ENCODE data around the gene STXBP6. TPM values are rescaled to one million over a fixed set of nuclear protein-coding genes. Genes with fewer than 3 reads are reported as not detected.
"Not testable (repeated sequence)": the region's sequence is repeated elsewhere in the genome, so short reads cannot be mapped to it uniquely, and the experiment has no call there.

STXBP6 gene
- total and polyA plus RNA-seq, 7 experiments from 2014 or later, result not detected

DNA sequence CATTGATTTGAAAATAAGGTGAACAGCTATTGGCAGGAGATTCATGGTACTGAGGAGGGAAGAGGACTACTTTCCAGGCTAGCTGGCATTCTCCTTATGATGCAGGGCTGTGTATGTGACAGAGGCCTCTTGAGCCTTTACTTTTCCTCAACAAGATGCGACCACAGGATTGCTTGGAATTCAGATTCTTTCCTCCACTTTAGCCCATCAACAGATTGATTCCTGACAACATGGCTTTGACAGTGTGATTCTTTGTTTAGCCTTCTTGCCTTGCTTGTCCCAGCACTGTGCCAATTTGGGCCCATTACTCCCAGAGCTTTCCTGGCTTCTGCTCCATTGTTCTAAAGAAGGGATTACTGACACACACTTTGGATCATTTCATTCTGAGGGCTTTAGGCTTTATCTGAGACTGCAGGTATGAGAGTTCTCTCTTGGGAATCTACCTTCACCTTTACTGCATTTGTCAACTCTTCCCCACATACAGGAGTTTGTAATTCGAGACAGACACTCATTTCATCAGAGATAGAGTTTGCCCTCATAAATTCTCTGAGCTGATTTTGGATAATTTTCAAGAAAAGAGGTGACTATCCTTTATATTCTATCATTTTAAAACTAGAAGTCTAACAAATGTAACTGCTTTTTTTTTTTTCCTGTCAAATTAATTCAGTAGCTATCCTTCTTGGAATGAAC is 209.6 kb downstream of the STXBP6 start:
- no peak overlapping the region for H3K4me3 ChIP-seq (ENCODE audit: low read length)
- no peaks in the 10 kb centered on the region for H3K27me3 ChIP-seq (ENCODE audit: control insufficient read depth in 2 of 2, insufficient read depth in 2 of 2, low read length in 2 of 2)
- CTCF ChIA-PET, result no interaction called here
- no peaks in the 10 kb centered on the region for H3K4me1 ChIP-seq (ENCODE audit: control insufficient read depth in 2 of 2, insufficient read depth in 2 of 2, low read length in 2 of 2)
- intact Hi-C loops (cut with micrococcal nuclease), result no loop called here
- H3K27me3 Mint-ChIP-seq, result peaks cover 10 to 28% (median 23%) of the 10 kb centered on the region in 5 donors
- ATAC-seq (no peak), DNase-seq (no peak)
- POLR2A ChIA-PET, result no interaction called here
- no peaks in the 10 kb centered on the region for H3K9me3 ChIP-seq (ENCODE audit: control insufficient read depth in 2 of 3, low read length in 3 of 3)
- H3K36me3 Mint-ChIP-seq, result no peaks in the 10 kb centered on the region
- no peak overlapping the region for H3K27ac ChIP-seq (ENCODE audit: low read depth, low read length)
- H3K9me3 Mint-ChIP-seq, result no peaks in the 10 kb centered on the region
- no peak overlapping the region for H3K27ac Mint-ChIP-seq
- H3K4me3 Mint-ChIP-seq, result no peak overlapping the region
- H3K4me1 Mint-ChIP-seq, result peaks cover 0 to 2% (median 0%) of the 10 kb centered on the region in 7 donors
- H3K36me3 ChIP-seq (ENCODE audit: control insufficient read depth in 2 of 3, insufficient read depth in 3 of 3, low read length in 3 of 3), result peaks cover 0 to 2% (median 0%) of the 10 kb centered on the region in 3 experiments

DNA sequence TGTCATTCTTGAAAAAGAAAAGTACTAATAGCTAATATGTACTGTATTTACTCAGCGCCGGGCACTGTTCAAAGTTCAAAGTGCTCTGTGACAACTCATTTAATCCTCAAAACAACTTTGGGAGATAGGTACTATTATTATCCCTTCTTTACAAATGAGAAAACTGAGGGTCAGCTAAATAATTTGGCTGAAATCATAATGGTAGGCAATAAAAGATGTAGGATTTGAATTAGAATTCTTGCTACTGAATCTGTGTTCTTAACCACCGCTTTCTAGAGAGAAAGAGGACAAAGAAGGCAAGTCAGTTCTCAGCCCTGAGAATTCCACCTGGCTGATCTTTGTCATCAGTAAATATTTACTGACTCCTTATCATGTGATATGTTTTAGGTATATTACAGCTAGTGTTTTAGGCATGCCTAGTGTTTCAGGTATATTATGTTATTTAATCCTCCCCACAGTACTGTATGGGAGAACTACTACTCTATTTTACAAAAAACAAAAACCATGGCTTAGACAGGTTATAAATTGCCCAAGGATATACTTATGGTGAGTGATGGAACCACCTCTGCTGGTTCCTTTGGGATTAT is 210.2 kb downstream of the STXBP6 start:
- ChIA-PET CTCF (no interaction called here), POLR2A (no interaction called here)
- H3K27ac ChIP-seq (ENCODE audit: low read depth, low read length), result no peak overlapping the region
- H3K9me3 Mint-ChIP-seq, result no peaks in the 10 kb centered on the region
- ATAC-seq (no peak), DNase-seq (no peak)
- H3K4me3 Mint-ChIP-seq, result no peak overlapping the region
- no peak overlapping the region for H3K4me3 ChIP-seq (ENCODE audit: low read length)
- no peak overlapping the region for H3K27ac Mint-ChIP-seq
- H3K27me3 Mint-ChIP-seq, result peaks cover 10 to 33% (median 24%) of the 10 kb centered on the region in 5 donors
- no peaks in the 10 kb centered on the region for H3K4me1 ChIP-seq (ENCODE audit: control insufficient read depth in 2 of 2, insufficient read depth in 2 of 2, low read length in 2 of 2)
- intact Hi-C loops (cut with micrococcal nuclease), result no loop called here
- H3K27me3 ChIP-seq (ENCODE audit: control insufficient read depth in 2 of 2, insufficient read depth in 2 of 2, low read length in 2 of 2), result no peaks in the 10 kb centered on the region
- no peaks in the 10 kb centered on the region for H3K36me3 Mint-ChIP-seq
- H3K36me3 ChIP-seq (ENCODE audit: control insufficient read depth in 2 of 3, insufficient read depth in 3 of 3, low read length in 3 of 3), result peaks cover 0 to 2% (median 0%) of the 10 kb centered on the region in 3 experiments
- no peaks in the 10 kb centered on the region for H3K9me3 ChIP-seq (ENCODE audit: control insufficient read depth in 2 of 3, low read length in 3 of 3)
- H3K4me1 Mint-ChIP-seq, result peaks cover 0 to 2% (median 0%) of the 10 kb centered on the region in 7 donors

DNA sequence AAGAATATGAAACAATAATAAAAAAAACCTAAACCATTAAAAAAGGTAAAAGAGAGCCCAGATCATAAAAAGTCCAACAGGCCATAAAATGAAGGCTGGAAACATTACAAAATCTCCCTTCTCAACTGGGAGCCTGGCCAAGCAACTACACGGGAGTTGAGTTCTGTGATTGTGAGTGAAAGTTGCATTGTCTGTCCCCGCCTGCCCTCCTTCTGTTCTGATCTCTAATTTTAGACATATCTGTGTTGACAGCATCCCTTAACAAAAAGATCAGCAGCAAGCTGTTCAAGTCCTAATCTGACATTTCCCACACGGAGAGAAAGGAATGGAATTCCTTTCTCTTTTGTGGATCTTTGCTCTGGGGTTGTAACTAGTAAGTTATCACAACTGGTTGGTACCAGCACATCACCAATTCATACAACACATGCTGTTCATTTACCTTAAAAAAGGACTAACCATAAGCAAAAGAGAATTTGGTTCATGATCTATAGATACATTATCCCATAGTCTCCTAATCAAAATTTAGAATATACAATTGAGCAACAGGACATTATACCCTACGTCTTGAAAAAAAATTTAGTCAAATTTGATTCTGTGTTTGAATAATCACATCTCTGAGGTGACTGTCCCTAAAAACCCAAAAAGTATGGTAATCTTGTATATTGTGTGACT is 210.9 kb downstream of the STXBP6 start:
- Mint-ChIP-seq H3K27ac (no peak overlapping the region), H3K27me3 (peaks cover 12 to 38% (median 20%) of the 10 kb centered on the region in 5 donors), H3K36me3 (no peaks in the 10 kb centered on the region), H3K4me1 (peaks cover 0 to 2% (median 0%) of the 10 kb centered on the region in 7 donors), H3K9me3 (no peaks in the 10 kb centered on the region), H3K4me3 (no peak overlapping the region)
- peaks cover 0 to 2% (median 0%) of the 10 kb centered on the region in 3 experiments for H3K36me3 ChIP-seq (ENCODE audit: control insufficient read depth in 2 of 3, insufficient read depth in 3 of 3, low read length in 3 of 3)
- ChIA-PET POLR2A (no interaction called here), CTCF (no interaction called here)
- H3K27ac ChIP-seq (ENCODE audit: low read depth, low read length), result no peak overlapping the region
- intact Hi-C loops (cut with micrococcal nuclease), result no loop called here
- no peaks in the 10 kb centered on the region for H3K4me1 ChIP-seq (ENCODE audit: control insufficient read depth in 2 of 2, insufficient read depth in 2 of 2, low read length in 2 of 2)
- ATAC-seq (no peak), DNase-seq (no peak)
- H3K4me3 ChIP-seq (ENCODE audit: low read length), result no peak overlapping the region
- no peaks in the 10 kb centered on the region for H3K27me3 ChIP-seq (ENCODE audit: control insufficient read depth in 2 of 2, insufficient read depth in 2 of 2, low read length in 2 of 2)
- no peaks in the 10 kb centered on the region for H3K9me3 ChIP-seq (ENCODE audit: control insufficient read depth in 2 of 3, low read length in 3 of 3)

DNA sequence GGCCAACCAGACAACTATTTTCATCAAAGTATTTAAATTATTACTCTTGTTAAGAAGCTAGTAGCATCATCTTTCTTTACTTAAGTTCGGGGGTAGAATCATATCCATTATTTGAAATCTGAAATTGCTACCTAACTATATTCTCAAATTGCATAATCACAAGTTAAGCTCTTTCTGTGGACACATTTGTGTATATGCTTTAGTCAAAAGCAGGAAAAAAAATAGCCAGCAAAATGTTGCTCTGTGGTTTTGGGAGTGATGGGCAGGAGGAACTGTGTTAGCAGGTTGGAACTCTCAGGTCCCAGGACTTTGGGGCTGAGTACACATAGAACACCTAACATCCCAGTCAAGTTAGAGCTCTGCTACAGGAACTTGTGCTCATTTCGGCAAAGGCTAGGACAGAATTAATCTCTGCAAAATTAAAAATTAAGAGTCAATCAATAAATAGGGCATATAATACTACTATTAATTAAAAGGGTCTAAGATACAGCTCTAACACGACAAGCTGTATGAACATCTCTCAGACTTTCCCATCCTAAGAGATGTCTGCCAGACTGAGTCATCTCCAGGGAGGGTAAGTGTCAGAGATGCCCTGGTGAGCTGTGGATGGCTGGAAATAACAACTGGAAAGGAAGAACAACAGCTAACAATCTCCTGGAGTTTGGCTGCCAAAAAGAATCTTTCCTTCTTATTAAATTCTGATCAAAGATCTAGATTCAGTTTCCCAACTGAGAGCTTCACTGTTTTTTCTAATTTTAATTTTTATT is 212.5 kb downstream of the STXBP6 start:
- Histone ChIP-seq H3K27me3 (ENCODE audit: control insufficient read depth in 2 of 2, insufficient read depth in 2 of 2, low read length in 2 of 2) (peaks cover 0 to 4% of the 10 kb centered on the region in 2 donors), H3K36me3 (ENCODE audit: control insufficient read depth in 2 of 3, insufficient read depth in 3 of 3, low read length in 3 of 3) (no peaks in the 10 kb centered on the region), H3K9me3 (ENCODE audit: control insufficient read depth in 2 of 3, low read length in 3 of 3) (no peaks in the 10 kb centered on the region), H3K27ac (ENCODE audit: low read depth, low read length) (no peak overlapping the region), H3K4me1 (ENCODE audit: control insufficient read depth in 2 of 2, insufficient read depth in 2 of 2, low read length in 2 of 2) (no peaks in the 10 kb centered on the region), H3K4me3 (ENCODE audit: low read length) (no peak overlapping the region)
- ATAC-seq (no peak), DNase-seq (no peak)
- no peaks in the 10 kb centered on the region for H3K36me3 Mint-ChIP-seq
- POLR2A ChIA-PET, result no interaction called here
- no peak overlapping the region for H3K27ac Mint-ChIP-seq
- H3K9me3 Mint-ChIP-seq, result no peaks in the 10 kb centered on the region
- no peak overlapping the region for H3K4me3 Mint-ChIP-seq
- intact Hi-C loops (cut with micrococcal nuclease), result no loop called here
- H3K4me1 Mint-ChIP-seq, result no peaks in the 10 kb centered on the region
- CTCF ChIA-PET, result no interaction called here
- peaks cover 11 to 39% (median 16%) of the 10 kb centered on the region in 5 donors for H3K27me3 Mint-ChIP-seq

DNA sequence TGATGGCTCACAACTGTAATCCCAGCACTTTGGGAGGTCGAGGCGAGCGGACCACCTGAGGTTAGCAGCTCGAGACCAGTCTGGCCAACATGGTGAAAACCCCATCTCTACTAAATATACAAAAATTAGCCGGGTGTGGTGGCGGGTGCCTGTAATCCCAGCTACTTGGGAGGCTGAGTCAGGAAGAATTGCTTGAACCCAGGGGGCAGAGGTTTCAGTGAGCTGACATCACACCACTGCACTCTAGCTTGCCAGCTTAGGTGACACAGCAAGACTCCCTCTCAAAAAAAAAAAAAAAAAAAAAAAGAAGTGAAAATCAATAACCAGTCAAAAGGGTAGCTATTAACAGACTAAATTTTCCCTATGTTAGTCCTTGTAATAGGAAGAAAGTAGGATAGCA is 213.6 kb downstream of the STXBP6 start:
- DNase-seq; POLR2A ChIA-PET; H3K36me3 ChIP-seq (ENCODE audit: control insufficient read depth in 2 of 3, insufficient read depth in 3 of 3, low read length in 3 of 3); intact Hi-C loops (cut with micrococcal nuclease); H3K27ac ChIP-seq (ENCODE audit: low read depth, low read length); ATAC-seq; H3K4me3 ChIP-seq (ENCODE audit: low read length); H3K27me3 ChIP-seq (ENCODE audit: control insufficient read depth in 2 of 2, insufficient read depth in 2 of 2, low read length in 2 of 2); H3K4me1 Mint-ChIP-seq; H3K4me3 Mint-ChIP-seq; H3K36me3 Mint-ChIP-seq; CTCF ChIA-PET; H3K4me1 ChIP-seq (ENCODE audit: control insufficient read depth in 2 of 2, insufficient read depth in 2 of 2, low read length in 2 of 2); H3K27ac Mint-ChIP-seq; H3K9me3 Mint-ChIP-seq; H3K9me3 ChIP-seq (ENCODE audit: control insufficient read depth in 2 of 3, low read length in 3 of 3): not testable (repeated sequence)
- H3K27me3 Mint-ChIP-seq, result peaks cover 9 to 27% (median 14%) of the 10 kb centered on the region in 5 donors

DNA sequence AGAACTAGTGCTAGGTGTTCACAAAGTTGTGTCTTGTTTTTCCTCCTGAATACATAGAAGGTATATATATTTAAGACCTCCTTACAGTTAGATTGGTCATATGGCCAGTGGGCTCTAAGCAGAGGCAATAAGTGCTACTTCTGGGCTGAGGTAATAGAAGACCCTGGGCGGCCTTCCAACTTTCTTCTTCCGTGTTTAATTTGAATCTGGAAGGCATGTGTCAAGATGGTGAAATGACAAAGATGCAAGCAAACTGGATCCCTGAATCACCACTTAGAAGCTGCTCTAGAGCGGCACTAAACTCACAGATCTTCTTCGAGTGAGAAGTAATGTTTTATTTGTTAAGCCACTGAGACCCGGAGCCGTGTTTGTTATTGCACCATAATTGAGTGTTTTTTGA is 215.0 kb downstream of the STXBP6 start:
- POLR2A ChIA-PET, result no interaction called here
- CTCF ChIA-PET, result no interaction called here
- H3K4me1 Mint-ChIP-seq, result no peaks in the 10 kb centered on the region
- Histone ChIP-seq H3K27me3 (ENCODE audit: control insufficient read depth in 2 of 2, insufficient read depth in 2 of 2, low read length in 2 of 2) (peaks cover 0 to 4% of the 10 kb centered on the region in 2 donors), H3K9me3 (ENCODE audit: control insufficient read depth in 2 of 3, low read length in 3 of 3) (no peaks in the 10 kb centered on the region), H3K4me3 (ENCODE audit: low read length) (no peak overlapping the region), H3K36me3 (ENCODE audit: control insufficient read depth in 2 of 3, insufficient read depth in 3 of 3, low read length in 3 of 3) (no peaks in the 10 kb centered on the region), H3K27ac (ENCODE audit: low read depth, low read length) (no peak overlapping the region), H3K4me1 (ENCODE audit: control insufficient read depth in 2 of 2, insufficient read depth in 2 of 2, low read length in 2 of 2) (no peaks in the 10 kb centered on the region)
- ATAC-seq, result no peak
- peaks cover 8 to 25% (median 14%) of the 10 kb centered on the region in 5 donors for H3K27me3 Mint-ChIP-seq
- no peak overlapping the region for H3K4me3 Mint-ChIP-seq
- no peaks in the 10 kb centered on the region for H3K9me3 Mint-ChIP-seq
- no peaks in the 10 kb centered on the region for H3K36me3 Mint-ChIP-seq
- intact Hi-C loops (cut with micrococcal nuclease), result no loop called here
- H3K27ac Mint-ChIP-seq, result no peak overlapping the region
- DNase-seq, result no peak
